ENCODE data around the gene TNNT3.

DNA sequence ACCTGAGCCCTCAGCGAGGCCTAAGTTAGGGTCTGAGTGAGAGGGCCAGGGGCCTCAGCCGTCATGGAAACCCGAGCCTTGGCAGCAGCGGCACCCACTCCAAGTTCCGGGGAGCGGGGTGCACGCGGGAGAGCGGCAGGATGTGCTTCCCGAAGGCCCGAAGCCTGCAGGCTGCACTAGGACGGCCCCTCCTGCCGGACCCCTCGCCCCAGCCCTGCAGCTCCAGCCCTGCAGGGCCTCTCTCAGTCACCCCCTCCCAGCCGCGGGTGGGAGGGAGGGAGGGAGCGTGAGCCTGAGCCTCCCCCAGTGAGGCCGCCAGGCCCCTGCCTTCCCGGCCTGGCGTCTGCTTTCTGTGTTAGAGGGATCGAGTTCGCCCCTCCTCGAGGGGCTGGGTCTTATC is 50.3 kb downstream of the TNNT3 start:
- TF ChIP-seq POLR2A (IDR thresholded peaks at IDR 0.05): no peak
- TF ChIP-seq, protein P1, sequence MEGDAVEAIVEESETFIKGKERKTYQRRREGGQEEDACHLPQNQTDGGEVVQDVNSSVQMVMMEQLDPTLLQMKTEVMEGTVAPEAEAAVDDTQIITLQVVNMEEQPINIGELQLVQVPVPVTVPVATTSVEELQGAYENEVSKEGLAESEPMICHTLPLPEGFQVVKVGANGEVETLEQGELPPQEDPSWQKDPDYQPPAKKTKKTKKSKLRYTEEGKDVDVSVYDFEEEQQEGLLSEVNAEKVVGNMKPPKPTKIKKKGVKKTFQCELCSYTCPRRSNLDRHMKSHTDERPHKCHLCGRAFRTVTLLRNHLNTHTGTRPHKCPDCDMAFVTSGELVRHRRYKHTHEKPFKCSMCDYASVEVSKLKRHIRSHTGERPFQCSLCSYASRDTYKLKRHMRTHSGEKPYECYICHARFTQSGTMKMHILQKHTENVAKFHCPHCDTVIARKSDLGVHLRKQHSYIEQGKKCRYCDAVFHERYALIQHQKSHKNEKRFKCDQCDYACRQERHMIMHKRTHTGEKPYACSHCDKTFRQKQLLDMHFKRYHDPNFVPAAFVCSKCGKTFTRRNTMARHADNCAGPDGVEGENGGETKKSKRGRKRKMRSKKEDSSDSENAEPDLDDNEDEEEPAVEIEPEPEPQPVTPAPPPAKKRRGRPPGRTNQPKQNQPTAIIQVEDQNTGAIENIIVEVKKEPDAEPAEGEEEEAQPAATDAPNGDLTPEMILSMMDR (IDR thresholded peaks at IDR 0.05): no peak
